Measurements from ENCODE around the gene HLCS. TPM values are rescaled to one million over a fixed set of nuclear protein-coding genes. Genes with fewer than 3 reads are reported as not detected.

HLCS gene
- total RNA-seq, 1 experiment from 2014 or later = 12.7 TPM

DNA sequence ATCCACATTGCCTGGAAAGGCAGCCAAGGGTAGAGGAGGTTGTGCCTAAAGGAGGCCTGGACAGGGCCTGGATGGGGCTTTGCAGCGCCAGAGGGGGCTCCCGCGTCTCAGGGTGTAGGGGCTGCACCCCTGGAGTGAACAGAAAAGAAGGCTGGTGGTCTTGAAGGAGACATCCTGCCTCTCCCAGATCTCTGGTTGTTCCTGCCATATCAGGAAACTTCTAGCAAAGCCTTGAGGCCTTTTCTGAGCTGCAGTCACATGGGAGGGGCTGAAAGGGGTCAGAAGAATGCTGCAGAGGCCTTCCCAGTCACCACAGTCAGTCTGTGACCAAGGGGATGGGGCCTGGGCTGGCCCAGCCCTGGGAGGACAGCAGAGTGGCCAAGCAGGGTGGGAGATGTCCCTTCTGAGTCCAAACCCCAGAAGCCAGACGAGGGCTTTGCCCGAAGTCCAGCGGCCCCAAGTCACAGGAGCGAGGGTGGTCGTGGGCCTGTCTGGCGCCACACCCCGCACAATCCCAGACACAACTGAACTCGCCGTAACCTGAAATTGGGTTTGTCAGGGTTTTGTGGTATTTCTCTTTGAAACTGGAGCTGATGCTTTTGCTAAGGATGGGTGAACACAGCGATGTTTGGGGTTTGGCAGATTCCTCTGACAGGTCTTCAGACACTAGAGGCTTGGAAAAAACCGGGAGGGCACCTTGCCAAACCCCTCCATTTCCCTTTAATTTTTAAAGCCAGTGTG lies 237.9 kb downstream of the HLCS start:
- Histone ChIP-seq H2BK20ac (ENCODE audit: low read depth, low read length, poor library complexity, severe bottlenecking) (no peak overlapping the region), H4K8ac (replicated peaks; ENCODE audit: insufficient read length, low read depth, low read length) (no peak overlapping the region), H4K5ac (ENCODE audit: insufficient read length, low read depth, low read length) (no peak overlapping the region), H3K4ac (ENCODE audit: low read depth, low read length) (no peak overlapping the region), H3K9ac (ENCODE audit: extremely low read depth, insufficient read length, low read length) (no peak overlapping the region), H3T11ph (ENCODE audit: low read length) (no peak overlapping the region), H3K23ac (ENCODE audit: insufficient read length, low read depth, low read length) (no peak overlapping the region), H3K9me3 (ENCODE audit: control insufficient read depth, low read depth, low read length) (no peaks in the 10 kb centered on the region), H3K14ac (ENCODE audit: insufficient read depth, low read length) (no peak overlapping the region), H2BK5ac (ENCODE audit: insufficient read length, low read length) (no peak overlapping the region), H2AFZ (ENCODE audit: low read length) (no peak overlapping the region), H3K23me2 (ENCODE audit: insufficient read length, low read depth, low read length, poor library complexity, severe bottlenecking) (no peaks in the 10 kb centered on the region), H2BK15ac (ENCODE audit: low read depth, low read length) (no peak overlapping the region), H3K79me1 (ENCODE audit: insufficient read depth, low read depth, low read length, poor library complexity, severe bottlenecking) (no peaks in the 10 kb centered on the region), H3K18ac (ENCODE audit: insufficient read length, low read depth, low read length) (no peak overlapping the region), H4K20me1 (ENCODE audit: control insufficient read depth, insufficient read depth, insufficient read length) (no peaks in the 10 kb centered on the region), H3K79me2 (ENCODE audit: insufficient read depth, low read length) (no peaks in the 10 kb centered on the region), H3K4me2 (ENCODE audit: insufficient read depth, insufficient read length, low read length) (no peak overlapping the region), H2AK5ac (ENCODE audit: insufficient read length, low read length) (no peak overlapping the region), H4K91ac (ENCODE audit: insufficient read length, low read depth, low read length) (no peak overlapping the region), H3K56ac (ENCODE audit: insufficient read length, low read depth, low read length) (no peak overlapping the region), H3K27me3 (ENCODE audit: insufficient read depth, low read length) (no peaks in the 10 kb centered on the region), H2BK120ac (ENCODE audit: low read depth, low read length, poor library complexity, severe bottlenecking) (no peak overlapping the region), H2BK12ac (ENCODE audit: insufficient read length, low read depth, low read length) (no peak overlapping the region), H3K4me1 (ENCODE audit: insufficient read depth, low read length) (no peaks in the 10 kb centered on the region), H3K27ac (ENCODE audit: insufficient read length, low read depth, low read length) (no peak overlapping the region)
- Mint-ChIP-seq H3K9me3 (no peaks in the 10 kb centered on the region), H3K27me3 (ENCODE audit: low read depth) (peaks cover 24% of the 10 kb centered on the region), H3K4me1 (no peaks in the 10 kb centered on the region), H3K36me3 (ENCODE audit: insufficient read depth in 1 of 3, low read depth in 3 of 3) (no peaks in the 10 kb centered on the region), H3K27ac (peak overlapping the region in 1 of 3 experiments; percentile 55; a peak in 1 of 7 replicates), H3K4me3 (no peak overlapping the region)
- no CpG with 5 or more reads among the region's 14 CpGs for WGBS (ENCODE audit: extremely low coverage, insufficient read length, low lambda C conversion rate)
- peak; percentile 2 for DNase-seq
- TF ChIP-seq, protein P1, sequence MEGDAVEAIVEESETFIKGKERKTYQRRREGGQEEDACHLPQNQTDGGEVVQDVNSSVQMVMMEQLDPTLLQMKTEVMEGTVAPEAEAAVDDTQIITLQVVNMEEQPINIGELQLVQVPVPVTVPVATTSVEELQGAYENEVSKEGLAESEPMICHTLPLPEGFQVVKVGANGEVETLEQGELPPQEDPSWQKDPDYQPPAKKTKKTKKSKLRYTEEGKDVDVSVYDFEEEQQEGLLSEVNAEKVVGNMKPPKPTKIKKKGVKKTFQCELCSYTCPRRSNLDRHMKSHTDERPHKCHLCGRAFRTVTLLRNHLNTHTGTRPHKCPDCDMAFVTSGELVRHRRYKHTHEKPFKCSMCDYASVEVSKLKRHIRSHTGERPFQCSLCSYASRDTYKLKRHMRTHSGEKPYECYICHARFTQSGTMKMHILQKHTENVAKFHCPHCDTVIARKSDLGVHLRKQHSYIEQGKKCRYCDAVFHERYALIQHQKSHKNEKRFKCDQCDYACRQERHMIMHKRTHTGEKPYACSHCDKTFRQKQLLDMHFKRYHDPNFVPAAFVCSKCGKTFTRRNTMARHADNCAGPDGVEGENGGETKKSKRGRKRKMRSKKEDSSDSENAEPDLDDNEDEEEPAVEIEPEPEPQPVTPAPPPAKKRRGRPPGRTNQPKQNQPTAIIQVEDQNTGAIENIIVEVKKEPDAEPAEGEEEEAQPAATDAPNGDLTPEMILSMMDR (conservative IDR thresholded peaks at IDR 0.05) = no peak

Measured in H9 (cell line).